Cardiac fibroblast (primary cell): ENCODE data around the gene KIRREL1.

Experiments used
- DNase-seq, 2 donors: peaks; one replicate each; pipeline versions ENCODE4 v3.0.0 to v3.0.0-alpha.2; 2010; ENCODE audit warnings: low read depth in 2 of 2
- H3K4me3 ChIP-seq, 2 donors: replicated peaks in 1 of 2; 1 replicate in 1 of 2; 2 replicates in 1 of 2; pipeline ENCODE4 v1.5.1; 2011; ENCODE audit warnings: low read depth in 2 of 2, low read length in 2 of 2, mild to moderate bottlenecking in 2 of 2, moderate library complexity in 1 of 2
- TF ChIP-seq, protein P1 (sequence below): IDR thresholded peaks from one replicate; pipeline ENCODE4 v1.5.1; 2011; ENCODE audit warnings: low read depth, mild to moderate bottlenecking, low read length, inconsistent platforms

Gene KIRREL1

DNA sequence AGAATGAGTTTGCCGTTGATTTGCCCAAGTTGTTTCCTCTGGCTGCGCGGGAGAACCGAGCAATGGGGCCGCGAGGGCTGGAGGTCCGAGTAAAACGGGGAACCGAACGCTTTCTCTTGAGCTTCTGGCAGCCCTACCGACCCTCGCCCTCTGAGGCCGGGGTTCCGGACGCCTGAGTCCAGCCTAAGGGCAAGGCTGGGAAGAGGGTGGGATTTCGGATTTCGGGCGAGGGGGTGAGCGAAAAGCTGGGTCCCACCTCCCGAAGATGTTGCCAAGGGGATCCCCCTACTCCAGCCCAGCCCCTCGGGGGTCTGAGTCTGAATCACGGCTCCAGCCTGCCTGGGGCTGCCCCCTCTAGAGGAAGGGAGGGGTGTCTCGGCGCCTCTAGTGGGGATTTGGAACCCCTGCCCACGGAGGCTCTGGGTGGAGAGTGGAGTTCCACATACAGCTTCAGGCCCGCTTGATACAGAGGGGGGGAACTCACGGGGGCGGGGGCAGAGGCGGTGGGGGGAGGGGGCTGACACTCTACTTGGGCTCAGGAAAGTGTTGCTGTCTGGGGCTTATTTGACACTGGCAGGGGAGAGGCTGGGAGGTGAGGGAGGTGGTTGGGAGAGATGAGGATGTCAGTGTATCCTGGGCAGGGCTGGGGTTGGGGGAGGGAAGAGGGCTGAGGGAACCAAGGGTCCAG lies 617 bp downstream of the KIRREL1 start:
- TF ChIP-seq, protein P1, sequence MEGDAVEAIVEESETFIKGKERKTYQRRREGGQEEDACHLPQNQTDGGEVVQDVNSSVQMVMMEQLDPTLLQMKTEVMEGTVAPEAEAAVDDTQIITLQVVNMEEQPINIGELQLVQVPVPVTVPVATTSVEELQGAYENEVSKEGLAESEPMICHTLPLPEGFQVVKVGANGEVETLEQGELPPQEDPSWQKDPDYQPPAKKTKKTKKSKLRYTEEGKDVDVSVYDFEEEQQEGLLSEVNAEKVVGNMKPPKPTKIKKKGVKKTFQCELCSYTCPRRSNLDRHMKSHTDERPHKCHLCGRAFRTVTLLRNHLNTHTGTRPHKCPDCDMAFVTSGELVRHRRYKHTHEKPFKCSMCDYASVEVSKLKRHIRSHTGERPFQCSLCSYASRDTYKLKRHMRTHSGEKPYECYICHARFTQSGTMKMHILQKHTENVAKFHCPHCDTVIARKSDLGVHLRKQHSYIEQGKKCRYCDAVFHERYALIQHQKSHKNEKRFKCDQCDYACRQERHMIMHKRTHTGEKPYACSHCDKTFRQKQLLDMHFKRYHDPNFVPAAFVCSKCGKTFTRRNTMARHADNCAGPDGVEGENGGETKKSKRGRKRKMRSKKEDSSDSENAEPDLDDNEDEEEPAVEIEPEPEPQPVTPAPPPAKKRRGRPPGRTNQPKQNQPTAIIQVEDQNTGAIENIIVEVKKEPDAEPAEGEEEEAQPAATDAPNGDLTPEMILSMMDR, result peak; percentile 36
- H3K4me3 ChIP-seq, result peak overlapping the region; percentile 94 to 96
- DNase-seq, result no peak

DNA sequence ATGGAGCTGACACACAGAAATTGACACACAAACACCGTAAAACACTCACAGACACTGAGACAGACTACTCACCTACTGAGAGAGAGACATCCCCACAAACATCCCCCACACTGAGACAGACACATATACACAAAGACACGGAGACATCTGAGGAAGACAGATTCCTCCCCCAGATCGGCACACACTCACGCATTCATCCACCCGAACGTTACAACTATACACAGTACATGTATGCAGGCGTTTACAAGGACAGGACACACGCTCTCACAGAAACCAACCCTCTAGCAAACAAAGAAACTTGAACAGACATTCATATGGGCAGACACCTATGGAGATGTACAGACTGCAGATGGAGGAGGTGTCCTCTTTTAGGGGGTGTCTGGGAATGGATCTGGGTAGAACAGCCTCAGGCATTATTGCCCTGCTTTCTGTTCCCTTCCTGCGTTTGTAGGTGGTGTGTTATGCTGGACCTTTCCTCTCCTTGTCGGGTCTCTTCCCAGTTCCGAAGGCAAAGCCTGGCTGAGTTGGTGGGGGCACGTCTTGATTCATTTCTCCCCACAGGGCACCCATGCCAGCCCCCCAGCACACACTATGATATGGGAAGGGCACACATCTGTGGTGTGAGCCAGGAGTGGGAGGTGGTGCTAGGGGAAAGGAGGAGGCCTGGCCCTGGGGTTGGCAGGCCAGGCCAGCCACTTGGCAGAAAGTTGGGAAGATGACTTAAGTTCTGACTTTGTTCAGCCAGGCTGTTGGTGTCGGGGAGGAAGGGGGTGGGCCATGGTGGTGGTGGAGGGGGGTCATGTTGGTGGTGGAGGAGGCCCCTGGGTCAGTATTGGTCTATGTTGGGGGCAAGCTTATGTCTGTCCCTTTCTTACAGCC lies 1.5 kb downstream of the KIRREL1 start:
- H3K4me3 ChIP-seq, result peak overlapping the region; percentile 94 to 96
- peak in 1 of 2 donors; percentile 53 for DNase-seq

DNA sequence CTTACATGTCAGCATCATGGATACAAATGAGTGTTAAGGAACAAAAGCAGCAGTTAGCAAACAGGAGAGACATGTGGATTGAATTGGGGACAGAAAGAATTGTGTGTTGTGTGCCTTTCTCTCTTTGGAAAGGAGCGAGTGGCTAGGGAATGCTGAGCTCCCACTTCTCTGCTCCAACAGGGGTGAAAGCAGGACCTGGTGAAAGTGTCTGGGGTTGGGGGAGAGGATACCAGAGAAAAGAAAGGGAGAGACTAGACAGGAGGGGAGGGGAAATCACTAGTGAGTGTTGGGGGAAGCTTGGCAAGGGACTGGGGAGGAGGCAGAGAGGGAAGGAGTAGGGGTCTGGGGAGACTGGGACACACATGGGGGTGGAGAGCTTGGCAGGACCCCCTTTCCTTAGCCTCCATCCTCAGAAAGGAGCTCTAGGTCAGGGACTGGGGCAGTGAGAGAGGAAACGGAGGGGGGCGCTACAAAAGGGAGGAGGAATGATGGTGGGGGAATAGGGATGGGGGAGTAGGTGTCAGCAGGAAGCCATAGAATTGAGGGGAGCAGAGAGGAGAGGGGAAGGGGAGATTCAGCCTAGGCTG lies 2.2 kb downstream of the KIRREL1 start:
- DNase-seq, result no peak
- H3K4me3 ChIP-seq, result peak overlapping the region; percentile 94 to 96
- TF ChIP-seq, protein P1, result no peak

More for the DNA sequence above, 1.5 kb downstream of the KIRREL1 start:
- TF ChIP-seq, protein P1, result no peak

DNA sequence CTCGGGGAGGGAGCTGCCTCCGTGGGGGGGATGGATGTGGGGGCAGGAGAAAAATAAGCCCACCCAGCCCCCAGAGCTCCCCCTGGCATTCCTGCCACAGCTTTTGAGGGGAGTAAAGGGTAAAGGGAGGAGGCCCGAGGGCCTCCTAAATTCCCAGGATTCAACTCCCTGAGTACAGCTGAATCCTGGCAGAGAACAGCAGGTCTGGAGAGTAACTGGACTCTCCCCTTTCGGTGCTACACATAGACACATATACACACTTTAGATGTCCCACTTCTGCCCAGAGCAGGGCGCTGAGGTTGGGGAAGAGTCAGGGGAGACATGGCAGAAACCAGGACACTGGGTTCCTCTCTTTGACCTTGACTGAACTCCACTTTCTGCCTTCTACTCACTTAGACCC lies 3.0 kb downstream of the KIRREL1 start:
- H3K4me3 ChIP-seq, result peak overlapping the region; percentile 94 to 96
- TF ChIP-seq, protein P1, result no peak
- peak in 1 of 2 donors; percentile 22 for DNase-seq

DNA sequence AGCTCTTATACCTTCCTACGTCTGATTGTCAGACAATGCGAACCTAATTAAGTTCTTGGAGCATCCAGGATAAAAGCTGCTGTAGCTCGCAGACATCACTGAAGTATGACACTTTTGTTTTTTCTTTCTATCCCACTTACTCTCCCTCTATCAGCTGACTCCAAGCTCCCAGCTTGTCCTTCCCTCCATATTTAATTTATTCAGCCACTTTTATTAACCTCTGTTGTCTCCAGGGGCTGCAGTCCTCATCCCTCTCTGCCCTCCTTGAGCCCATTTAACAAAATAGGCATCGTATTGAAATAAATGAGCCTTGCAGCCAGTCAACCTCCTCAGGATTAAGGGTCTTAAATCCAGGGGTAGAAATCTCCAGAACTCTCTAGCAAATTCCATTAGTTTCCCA lies 7.1 kb downstream of the KIRREL1 start:
- no peak for DNase-seq
- H3K4me3 ChIP-seq, result no peak overlapping the region
- TF ChIP-seq, protein P1, result no peak

DNA sequence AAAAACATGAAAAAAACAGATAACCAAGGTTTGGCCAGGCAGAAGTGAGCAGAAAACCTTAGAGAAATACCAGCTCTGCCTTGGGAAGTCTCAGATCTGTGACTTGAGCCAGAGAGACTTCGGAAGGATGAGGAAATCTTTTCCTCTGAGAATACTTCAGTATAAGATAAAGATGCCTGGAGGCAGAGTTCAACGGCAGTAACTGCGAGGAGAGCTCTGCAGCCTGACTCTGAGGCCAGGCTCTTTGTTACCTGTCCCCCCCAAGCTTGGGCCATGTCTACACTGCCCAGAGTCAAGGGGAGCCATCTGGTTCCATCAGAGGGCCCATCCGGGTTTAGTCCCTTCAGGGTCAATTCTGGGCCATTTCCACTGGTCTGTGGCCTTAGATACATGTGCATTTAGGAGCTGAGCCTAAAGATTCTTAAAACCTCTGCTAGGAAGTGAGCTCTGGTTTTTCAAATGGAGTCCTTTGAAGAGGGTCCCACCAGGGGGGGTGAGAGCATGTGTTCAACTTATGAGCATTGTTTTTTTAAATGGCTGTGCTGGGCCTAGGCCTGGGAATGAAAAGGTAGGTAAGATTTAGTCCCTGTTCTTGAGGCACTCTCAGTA lies 8.7 kb downstream of the KIRREL1 start:
- TF ChIP-seq, protein P1, result no peak
- peak; percentile 53 to 61 for DNase-seq
- H3K4me3 ChIP-seq, result no peak overlapping the region
